Activated T-helper 1 cell treated with anti-CD3 and anti-CD28 coated beads, Interleukin-2, amount 50 U/mL, for 16 hours (primary cell): ENCODE measurements around the gene VAMP1.
"Not testable (repeated sequence)": the region's sequence is repeated elsewhere in the genome, so short reads cannot be mapped to it uniquely, and the experiment has no call there.

ENCODE experiments used
- DNase-seq, 2 donors: peaks; one replicate each; pipeline ENCODE4 v3.0.0-alpha.2; 2020; ENCODE audit warnings: low read depth in 1 of 2, low spot score in 1 of 2

The VAMP1 gene

DNA sequence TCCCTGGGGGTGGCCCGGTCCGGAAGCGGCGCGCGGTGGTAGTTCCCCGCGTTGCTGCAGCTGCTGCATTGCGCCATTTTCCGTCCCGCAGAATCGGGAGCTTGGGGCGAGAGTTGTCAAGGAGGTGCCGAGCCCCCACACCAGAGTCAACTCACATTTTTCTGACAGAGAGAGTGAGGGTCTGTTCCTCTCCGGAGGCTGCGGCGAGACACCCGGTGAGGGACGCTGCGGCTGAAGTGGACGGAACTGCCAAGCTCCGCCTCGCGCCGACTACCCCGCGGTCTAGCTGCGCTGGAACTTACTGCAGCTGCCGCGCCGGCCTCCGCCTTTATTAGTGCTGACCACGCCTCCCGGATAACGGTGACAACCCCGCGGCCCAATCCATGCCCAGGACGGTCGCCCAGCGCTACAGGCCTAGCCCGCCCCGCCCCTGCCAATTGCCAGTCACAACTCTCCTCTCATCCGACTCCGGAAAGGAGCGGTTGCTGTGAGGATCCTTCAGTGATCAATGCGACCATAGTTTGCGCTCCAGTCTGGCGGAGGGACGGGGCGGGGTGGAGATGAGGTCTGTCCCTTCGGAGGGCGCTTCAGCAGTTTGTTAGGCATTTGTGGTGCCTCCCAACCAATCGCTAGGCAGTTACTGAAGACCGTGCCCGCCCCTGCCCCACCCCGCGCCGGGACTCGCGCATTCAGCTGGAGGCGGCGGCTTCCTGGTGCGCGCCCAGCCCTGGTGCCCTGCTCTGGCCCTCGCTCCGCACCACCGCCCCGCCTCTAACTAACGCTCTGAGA is at the start of gene VAMP1:
Gene VAMP1 (minus strand): TSS at position 303 of the 789 bp plus-strand sequence. CDS start 146 bp downstream, at position 157.
- DNase-seq, result peak; percentile 94 to 95

DNA sequence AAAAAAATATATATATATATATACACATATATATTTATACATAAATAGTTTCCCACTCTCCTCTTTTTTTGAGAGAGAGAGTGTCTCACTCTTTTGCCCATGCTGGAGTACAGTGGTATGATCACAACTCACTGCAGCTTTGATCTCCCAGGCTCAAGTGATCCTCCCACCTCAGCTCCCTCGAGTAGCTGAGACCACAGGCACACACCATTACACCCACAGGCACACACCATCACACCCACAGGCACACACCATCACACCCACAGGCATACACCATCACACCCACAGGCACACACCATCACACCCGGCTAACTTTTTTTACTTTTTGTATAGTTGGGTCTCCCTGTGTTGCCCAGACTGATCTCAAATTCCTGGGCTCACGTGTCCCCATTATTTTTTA is 49.7 kb upstream of the VAMP1 start:
- DNase-seq, result no peak

GRCh38 chr12:6508087-6508486 is 37.6 kb upstream of the VAMP1 start:
- DNase-seq, result no peak

DNA sequence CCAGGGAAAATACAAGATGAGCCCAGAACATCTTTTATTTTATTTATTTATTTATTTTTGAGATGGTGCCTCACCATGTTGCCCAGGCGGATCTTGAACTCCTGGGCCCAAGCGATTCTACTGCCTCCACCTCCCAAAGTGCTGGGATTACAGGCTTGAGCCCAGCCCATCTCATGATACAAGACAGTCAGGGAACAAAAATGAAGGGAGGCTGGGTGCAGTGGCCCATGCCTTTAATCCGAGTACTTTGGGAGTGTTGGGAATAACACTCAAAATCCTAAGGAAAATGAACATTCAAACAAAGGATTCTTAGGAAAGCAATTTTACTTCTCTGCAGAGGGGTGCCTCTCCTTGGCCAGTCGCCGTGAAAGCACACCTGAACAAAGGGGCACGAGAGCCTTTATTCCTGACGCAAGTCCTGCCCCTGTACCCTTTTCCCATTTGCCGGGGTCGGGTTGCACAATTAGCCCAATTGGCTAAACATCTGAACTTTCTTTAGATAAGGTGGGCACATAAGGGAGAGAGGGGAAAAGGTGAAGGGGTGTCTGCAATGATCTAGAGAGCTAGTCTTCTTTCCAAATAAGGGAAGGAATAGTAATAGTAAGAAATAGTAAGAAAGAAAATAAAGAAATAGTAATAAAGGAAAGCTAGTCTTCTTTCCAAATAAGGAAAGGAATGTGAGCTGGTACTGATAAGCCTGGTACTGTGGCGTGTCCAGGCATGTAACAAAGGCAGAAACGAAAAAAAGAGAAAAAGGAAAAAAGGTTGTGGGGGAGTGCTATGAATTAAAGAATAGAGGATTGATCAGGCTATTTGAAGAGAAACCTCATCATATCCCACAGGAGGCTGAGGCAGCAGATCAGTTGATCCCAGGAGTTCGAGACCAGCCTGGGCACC is 36.9 kb upstream of the VAMP1 start:
- DNase-seq, result no peak

- DNase-seq, result no peak
Observed at GRCh38 chr12:6500466-6500865, 30.0 kb upstream of the VAMP1 start.

DNA sequence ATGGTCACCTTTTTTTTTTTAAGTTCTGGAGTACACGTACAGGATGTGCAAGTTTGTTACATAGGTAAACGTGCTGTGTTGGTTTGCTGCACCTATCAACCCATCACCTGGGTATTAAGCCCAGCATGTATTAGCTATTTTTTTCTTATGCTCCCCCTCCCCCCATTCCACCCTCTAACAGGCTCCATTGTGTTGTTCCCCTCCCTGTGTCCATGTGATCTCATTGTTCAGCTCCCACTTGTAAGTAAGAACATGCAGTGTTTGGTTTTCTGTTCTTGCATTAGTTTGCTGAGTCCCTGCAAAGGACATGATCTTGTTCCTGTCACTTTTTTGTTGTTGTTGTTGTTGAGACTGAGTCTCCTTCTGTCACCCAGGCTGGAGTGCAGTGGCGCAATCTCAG is 26.8 kb upstream of the VAMP1 start:
- not testable (repeated sequence) for DNase-seq

- DNase-seq, result no peak
Observed at GRCh38 chr12:6494968-6495367, 24.5 kb upstream of the VAMP1 start.

- no peak for DNase-seq
Observed at GRCh38 chr12:6494258-6494743, 23.8 kb upstream of the VAMP1 start.

DNA sequence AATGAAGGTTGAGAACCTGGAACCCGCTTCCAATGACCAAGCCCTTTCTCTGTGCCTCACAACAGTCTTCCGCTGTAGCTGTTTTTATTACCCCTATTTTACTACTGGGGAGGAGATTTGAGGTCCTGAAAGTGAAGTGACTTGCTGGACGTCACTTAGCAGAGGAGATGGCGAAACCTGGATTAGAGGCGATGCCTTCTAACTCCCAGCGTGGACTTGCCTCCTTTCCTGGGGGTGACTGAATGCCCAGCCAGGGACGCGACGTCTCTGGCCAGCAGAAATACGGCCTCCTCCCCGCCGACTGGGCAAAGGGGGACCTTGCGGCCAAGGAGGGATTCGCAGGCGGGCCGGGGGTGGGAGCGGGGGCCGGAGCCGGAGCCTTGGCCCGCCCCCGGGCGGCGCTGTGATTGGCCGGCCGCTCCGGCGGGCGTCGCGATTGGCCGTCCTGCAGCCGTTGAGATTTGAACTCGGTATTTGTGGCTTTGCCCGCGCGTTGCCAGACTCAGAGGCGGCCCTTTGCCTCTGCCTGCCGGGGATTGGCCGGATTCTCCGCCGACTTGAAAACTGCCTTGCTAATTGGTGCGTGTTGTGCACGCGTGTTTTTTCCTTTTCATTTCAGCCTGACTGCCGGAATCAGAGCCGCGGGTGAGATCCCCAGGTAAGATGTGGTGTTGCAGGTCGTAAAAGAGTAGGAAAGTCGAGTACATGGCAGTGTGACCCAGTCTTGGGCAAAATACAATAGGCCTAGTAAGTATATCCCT is 23.2 kb upstream of the VAMP1 start, which contains the start of gene NCAPD2:
Gene NCAPD2 (plus strand): TSS at position 606 of the 761 bp plus-strand sequence. CDS start 997 bp downstream, outside the sequence.
- peak; percentile 86 to 93 for DNase-seq

- peak; percentile 91 to 97 for DNase-seq
Observed at GRCh38 chr12:6492838-6493496, 22.5 kb upstream of the VAMP1 start, which contains the start of gene MRPL51. TSS of gene MRPL51 (minus strand) at chr12:6493262. CDS start at chr12:6493136, 126 bp downstream.

GRCh38 chr12:6490673-6491072 is 20.2 kb upstream of the VAMP1 start:
- DNase-seq, result not testable (repeated sequence)

DNA sequence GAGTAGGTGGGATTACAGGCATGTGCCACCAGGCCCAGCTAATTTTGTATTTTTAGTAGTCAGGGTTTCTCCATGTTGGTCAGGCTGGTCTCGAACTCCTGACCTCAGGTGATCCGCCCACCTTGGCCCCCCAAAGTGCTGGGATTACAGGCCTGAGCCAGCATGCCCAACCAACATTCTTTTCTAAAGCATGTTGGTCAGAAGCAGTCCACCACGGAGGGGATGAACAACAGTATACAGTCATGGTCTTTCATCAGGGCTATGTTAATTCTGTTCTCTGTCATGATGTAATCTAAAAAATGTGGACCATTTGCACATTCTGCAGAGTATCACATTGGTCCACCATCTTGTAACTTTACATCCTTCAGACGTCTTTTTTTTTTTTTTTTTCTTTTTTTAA is 19.0 kb upstream of the VAMP1 start:
- no peak for DNase-seq

- DNase-seq, result no peak
Observed at GRCh38 chr12:6488240-6488639, 17.8 kb upstream of the VAMP1 start.

DNA sequence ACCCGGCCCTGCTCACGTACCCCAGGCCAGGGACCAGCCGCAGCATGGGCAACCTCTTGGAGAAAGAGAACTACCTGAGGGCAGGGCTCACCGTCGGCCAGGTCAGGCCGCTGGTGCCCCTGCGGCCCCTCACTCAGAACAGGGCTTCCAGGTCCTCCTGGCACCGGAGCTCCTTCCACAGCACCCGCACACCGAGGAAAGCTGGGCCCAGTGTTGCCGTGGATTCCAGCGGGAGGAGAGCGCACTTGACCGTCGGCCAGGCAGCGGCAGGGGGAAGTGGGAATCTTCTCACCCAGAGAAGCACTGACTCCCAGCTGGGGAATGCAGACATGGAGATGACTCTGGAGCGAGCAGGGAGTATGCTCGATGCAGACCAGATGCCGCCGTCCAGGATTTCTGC is 7.9 kb upstream of the VAMP1 start:
- no peak for DNase-seq

GRCh38 chr12:6477601-6478377 is 7.3 kb upstream of the VAMP1 start:
- not testable (repeated sequence) for DNase-seq

DNA sequence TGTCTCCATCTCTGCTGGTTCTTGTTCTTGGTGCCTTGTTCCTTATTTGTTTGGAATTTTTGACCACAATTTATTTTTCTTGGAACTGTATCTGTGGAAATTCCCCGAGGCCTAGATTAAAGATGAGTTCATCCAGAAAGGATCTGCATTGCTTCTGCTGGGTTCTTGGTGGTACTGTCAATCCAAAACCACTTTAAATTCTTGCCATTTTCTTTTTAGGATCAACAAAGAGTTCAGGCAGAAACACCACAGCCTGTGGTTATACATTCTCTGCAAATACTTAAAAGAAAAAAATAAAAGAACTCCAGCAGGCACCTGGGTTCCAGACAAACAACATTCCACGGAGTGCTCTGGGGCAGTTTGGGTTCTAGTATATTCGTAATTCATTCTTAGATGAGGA is 6.0 kb upstream of the VAMP1 start:
- no peak for DNase-seq

DNA sequence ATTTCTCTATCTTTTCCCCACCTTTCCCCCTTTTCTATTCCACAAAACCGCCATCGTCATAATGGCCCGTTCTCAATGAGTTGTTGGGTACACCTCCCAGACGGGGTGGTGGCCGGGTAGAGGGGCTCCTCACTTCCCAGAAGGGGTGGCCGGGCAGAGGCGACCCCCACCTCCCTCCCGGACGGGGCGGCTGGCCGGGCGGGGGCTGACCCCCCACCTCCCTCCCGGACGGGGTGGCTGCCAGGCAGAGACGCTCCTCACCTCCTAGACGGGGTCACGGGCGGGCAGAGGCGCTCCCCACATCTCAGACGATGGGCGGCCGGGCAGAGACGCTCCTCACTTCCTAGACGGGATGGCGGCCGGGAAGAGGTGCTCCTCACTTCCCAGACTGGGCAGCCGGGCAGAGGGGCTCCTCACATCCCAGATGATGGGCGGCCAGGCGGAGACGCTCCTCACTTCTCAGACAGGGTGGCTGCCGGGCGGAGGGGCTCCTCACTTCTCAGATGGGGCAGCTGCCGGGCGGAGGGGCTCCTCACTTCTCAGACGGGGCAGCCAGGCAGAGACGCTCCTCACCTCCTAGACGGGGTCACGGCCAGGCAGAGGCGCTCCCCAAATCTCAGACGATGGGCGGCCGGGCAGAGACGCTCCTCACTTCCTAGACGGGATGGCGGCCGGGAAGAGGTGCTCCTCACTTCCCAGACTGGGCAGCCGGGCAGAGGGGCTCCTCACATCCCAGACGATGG is 4.9 kb upstream of the VAMP1 start:
- not testable (repeated sequence) for DNase-seq

- DNase-seq, result no peak
Observed at GRCh38 chr12:6472491-6472890, 2.0 kb upstream of the VAMP1 start.

- no peak for DNase-seq
Observed at GRCh38 chr12:6471989-6472360, 1.5 kb upstream of the VAMP1 start.
